Gastrocnemius medialis (tissue), 4 donors: ENCODE data around the gene ZFHX3.

Source experiments
- POLR2A ChIP-seq, 2 donors: fragments of 450-650 bp; IDR thresholded peaks; one replicate each; pipeline ENCODE4 v1.6.1; 2017; ENCODE audit warnings: antibody characterized with exemption in 2 of 2, mild to moderate bottlenecking in 2 of 2, moderate library complexity in 2 of 2
- TF ChIP-seq, protein P1 (sequence below), 5 experiments: fragments of 450-650 bp in 3 of 5; fragments of 200-600 bp in 2 of 5; sonication (generic) in 2 of 5; IDR thresholded peaks in 4 of 5; conservative IDR thresholded peaks in 1 of 5; 1 replicate in 4 of 5; 2 replicates in 1 of 5; pipeline ENCODE4 v1.5.1; 2016 to 2019; ENCODE audit warnings: antibody characterized with exemption in 5 of 5, mild to moderate bottlenecking in 3 of 5, moderate library complexity in 3 of 5

DNA sequence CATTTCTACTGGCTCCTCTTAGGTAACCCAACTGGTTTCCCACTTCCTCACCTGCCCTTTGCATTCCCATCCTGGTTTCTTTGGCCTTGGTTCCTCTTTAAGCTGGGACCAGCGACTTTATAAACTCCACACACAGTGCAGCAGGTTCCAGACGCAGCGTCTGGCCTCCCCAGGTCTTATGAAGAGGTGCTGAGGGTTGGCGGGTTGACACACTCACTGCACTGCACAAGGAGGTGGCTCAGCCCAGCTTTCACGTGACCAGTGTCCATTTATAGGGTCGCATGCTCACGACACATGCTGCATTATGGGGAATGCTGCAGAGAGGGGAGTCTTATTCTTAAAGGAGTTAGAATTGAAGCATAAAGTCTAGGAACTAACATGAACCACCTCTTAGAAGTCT, 70.8 kb downstream of the ZFHX3 start:
- TF ChIP-seq, protein P1, sequence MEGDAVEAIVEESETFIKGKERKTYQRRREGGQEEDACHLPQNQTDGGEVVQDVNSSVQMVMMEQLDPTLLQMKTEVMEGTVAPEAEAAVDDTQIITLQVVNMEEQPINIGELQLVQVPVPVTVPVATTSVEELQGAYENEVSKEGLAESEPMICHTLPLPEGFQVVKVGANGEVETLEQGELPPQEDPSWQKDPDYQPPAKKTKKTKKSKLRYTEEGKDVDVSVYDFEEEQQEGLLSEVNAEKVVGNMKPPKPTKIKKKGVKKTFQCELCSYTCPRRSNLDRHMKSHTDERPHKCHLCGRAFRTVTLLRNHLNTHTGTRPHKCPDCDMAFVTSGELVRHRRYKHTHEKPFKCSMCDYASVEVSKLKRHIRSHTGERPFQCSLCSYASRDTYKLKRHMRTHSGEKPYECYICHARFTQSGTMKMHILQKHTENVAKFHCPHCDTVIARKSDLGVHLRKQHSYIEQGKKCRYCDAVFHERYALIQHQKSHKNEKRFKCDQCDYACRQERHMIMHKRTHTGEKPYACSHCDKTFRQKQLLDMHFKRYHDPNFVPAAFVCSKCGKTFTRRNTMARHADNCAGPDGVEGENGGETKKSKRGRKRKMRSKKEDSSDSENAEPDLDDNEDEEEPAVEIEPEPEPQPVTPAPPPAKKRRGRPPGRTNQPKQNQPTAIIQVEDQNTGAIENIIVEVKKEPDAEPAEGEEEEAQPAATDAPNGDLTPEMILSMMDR (IDR thresholded peaks at IDR 0.05 in 4 of 5, conservative IDR thresholded peaks at IDR 0.05 in 1 of 5): no peak
- no peak for TF ChIP-seq POLR2A (IDR thresholded peaks at IDR 0.05)
